ENCODE data around the gene SLC25A52. TPM values are rescaled to one million over a fixed set of nuclear protein-coding genes. Genes with fewer than 3 reads are reported as not detected.

Gene SLC25A52
- total and polyA plus RNA-seq, 2 donors (not counting 3 experiments of a cell fraction or from before 2014, with no cell fraction given), result 0.06 TPM; not detected in 1

DNA sequence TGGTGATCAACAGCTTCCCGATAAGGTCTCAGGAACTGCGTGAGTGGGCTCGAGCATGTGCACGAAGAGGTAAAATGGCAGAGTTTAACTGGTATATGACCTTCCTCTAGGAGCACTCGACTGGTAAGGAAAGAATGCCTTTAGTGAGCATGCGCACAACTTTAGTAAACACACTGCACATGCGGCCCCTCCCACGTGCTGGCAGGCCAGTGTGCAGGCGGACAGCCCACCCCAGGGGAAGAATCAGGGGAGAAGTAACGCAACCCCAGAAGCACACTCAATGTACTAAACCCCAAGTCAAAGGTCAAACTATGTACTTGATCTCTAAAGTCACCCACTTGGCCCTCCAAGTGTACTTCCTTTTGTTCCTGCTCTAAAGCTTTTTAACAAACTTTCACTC, 28.7 kb upstream of the SLC25A52 start:
- intact Hi-C loops (cut with micrococcal nuclease), result no loop called here
- FAIRE-seq, result no peak
- CTCF ChIA-PET, result no interaction called here

More for the DNA sequence above, 28.7 kb upstream of the SLC25A52 start:
- H3K9ac ChIP-seq (replicated peaks; ENCODE audit: extremely low read depth, insufficient read depth, low read length), result no peak overlapping the region
- H3K4me1 ChIP-seq (ENCODE audit: control insufficient read depth, extremely low read depth, insufficient read depth, low read length), result no peaks in the 10 kb centered on the region
- no peak overlapping the region for H2AFZ ChIP-seq (ENCODE audit: low read depth, low read length)
- no peaks in the 10 kb centered on the region for H3K79me2 ChIP-seq (ENCODE audit: control insufficient read depth, insufficient read depth, low read length)
- no peak overlapping the region for H3K27ac ChIP-seq (ENCODE audit: insufficient read depth, low read depth, low read length)
- H3K9me1 ChIP-seq (replicated peaks; ENCODE audit: control insufficient read depth, extremely low read depth, insufficient read depth, low read length), result no peaks in the 10 kb centered on the region
- TF ChIP-seq EZH2 (IDR thresholded peaks at IDR 0.05; ENCODE audit: borderline replicate concordance, low read depth, low read length, severe bottlenecking) (no peak), POLR2A (IDR thresholded peaks at IDR 0.05; ENCODE audit: low read depth, low read length) (no peak), GATA2 (IDR thresholded peaks at IDR 0.05; ENCODE audit: insufficient read depth, insufficient read length, low read depth, low read length) (no peak), FOS (IDR thresholded peaks at IDR 0.05; ENCODE audit: borderline replicate concordance, insufficient read depth, low read length) (no peak), JUN (IDR thresholded peaks at IDR 0.05; ENCODE audit: borderline replicate concordance, insufficient read depth, insufficient read length, low read depth) (no peak), MYC (IDR thresholded peaks at IDR 0.05; ENCODE audit: low read depth, low read length) (no peak), MAX (IDR thresholded peaks at IDR 0.05; ENCODE audit: insufficient read depth, insufficient read length) (no peak), POLR2AphosphoS5 (IDR thresholded peaks at IDR 0.05; ENCODE audit: insufficient read depth, low read depth, low read length) (no peak)
- TF ChIP-seq, protein P1, sequence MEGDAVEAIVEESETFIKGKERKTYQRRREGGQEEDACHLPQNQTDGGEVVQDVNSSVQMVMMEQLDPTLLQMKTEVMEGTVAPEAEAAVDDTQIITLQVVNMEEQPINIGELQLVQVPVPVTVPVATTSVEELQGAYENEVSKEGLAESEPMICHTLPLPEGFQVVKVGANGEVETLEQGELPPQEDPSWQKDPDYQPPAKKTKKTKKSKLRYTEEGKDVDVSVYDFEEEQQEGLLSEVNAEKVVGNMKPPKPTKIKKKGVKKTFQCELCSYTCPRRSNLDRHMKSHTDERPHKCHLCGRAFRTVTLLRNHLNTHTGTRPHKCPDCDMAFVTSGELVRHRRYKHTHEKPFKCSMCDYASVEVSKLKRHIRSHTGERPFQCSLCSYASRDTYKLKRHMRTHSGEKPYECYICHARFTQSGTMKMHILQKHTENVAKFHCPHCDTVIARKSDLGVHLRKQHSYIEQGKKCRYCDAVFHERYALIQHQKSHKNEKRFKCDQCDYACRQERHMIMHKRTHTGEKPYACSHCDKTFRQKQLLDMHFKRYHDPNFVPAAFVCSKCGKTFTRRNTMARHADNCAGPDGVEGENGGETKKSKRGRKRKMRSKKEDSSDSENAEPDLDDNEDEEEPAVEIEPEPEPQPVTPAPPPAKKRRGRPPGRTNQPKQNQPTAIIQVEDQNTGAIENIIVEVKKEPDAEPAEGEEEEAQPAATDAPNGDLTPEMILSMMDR (IDR thresholded peaks at IDR 0.05; ENCODE audit: extremely low read depth in 1 of 2, insufficient read depth in 1 of 2, low read depth in 1 of 2, low read length in 2 of 2), result no peak
- no peak overlapping the region for H3K4me2 ChIP-seq (ENCODE audit: insufficient read depth, low read length)
- no peaks in the 10 kb centered on the region for H4K20me1 ChIP-seq (replicated peaks; ENCODE audit: control insufficient read depth, extremely low read depth, insufficient read depth, low read length)
- H3K9me3 ChIP-seq (replicated peaks; ENCODE audit: control insufficient read depth, insufficient read depth, low read length), result no peaks in the 10 kb centered on the region
- no peak for DNase-seq (ENCODE audit: low read depth, low spot score)
- no peak overlapping the region for H3K4me3 ChIP-seq (replicated peaks in 1 of 3; ENCODE audit: insufficient read depth in 1 of 3, low read depth in 1 of 3, low read length in 3 of 3)
- no peaks in the 10 kb centered on the region for H3K27me3 ChIP-seq (ENCODE audit: control insufficient read depth in 2 of 2, insufficient read depth in 2 of 2, low read length in 2 of 2)
- dilution Hi-C loops (cut with MboI; ENCODE audit: extremely low pct_ligation_motif_present, low sequenced_read_pairs), result no loop called here
- BruUV-seq (replicated peaks), result no TSS peak
- no peaks in the 10 kb centered on the region for H3K36me3 ChIP-seq (ENCODE audit: control insufficient read depth in 2 of 2, extremely low read depth in 1 of 2, insufficient read depth in 2 of 2, low read length in 2 of 2)
- POLR2A ChIA-PET, result no interaction called here
